ENCODE results near the gene DLG4. TPM values are rescaled to one million over a fixed set of nuclear protein-coding genes. Genes with fewer than 3 reads are reported as not detected.
"Not testable (repeated sequence)": the region's sequence is repeated elsewhere in the genome, so short reads cannot be mapped to it uniquely, and the experiment has no call there.

Gene DLG4
- total RNA-seq, 2 experiments from 2014 or later = 9.5 to 9.7 TPM

GRCh38 chr17:7249830-7250229 is 30.2 kb upstream of the DLG4 start:
- TF ChIP-seq CTCF (IDR thresholded peaks at IDR 0.05) = no peak
- no peak for DNase-seq
- ChIA-PET POLR2A (interaction anchor here (0.5 to 5.0 kb wide), 7 partner anchors 10 to 325 kb away, joined by 3 to 67 read pairs (median 4); partner anchors contain the start of genes CLDN7, DVL2, GABARAP and PHF23), CTCF (interaction anchor here (2.3 kb wide), 1 partner anchor 11 kb away, joined by 7 read pairs; the partner anchor contains the start of gene PHF23)
- Mint-ChIP-seq H3K4me3 (peak overlapping the region; percentile 91), H3K36me3 (ENCODE audit: low read depth) (peaks cover 40% of the 10 kb centered on the region), H3K9me3 (no peaks in the 10 kb centered on the region), H3K27ac (peak overlapping the region; percentile 94), H3K27me3 (no peaks in the 10 kb centered on the region), H3K4me1 (ENCODE audit: low read depth) (peaks cover 40% of the 10 kb centered on the region)
- no peak for ATAC-seq
- intact Hi-C loops (cut with micrococcal nuclease) = no loop called here

- Mint-ChIP-seq H3K4me1 (ENCODE audit: low read depth) (peaks cover 36% of the 10 kb centered on the region), H3K36me3 (ENCODE audit: low read depth) (peaks cover 38% of the 10 kb centered on the region), H3K27me3 (no peaks in the 10 kb centered on the region), H3K27ac (peak overlapping the region; percentile 78), H3K9me3 (no peaks in the 10 kb centered on the region), H3K4me3 (peak overlapping the region; percentile 91)
- no peak for ATAC-seq
- intact Hi-C loops (cut with micrococcal nuclease) = no loop called here
- TF ChIP-seq CTCF (IDR thresholded peaks at IDR 0.05) = no peak
- ChIA-PET POLR2A (interaction anchor here (0.5 to 5.0 kb wide), 7 partner anchors 9 to 326 kb away, joined by 3 to 67 read pairs (median 4); partner anchors contain the start of genes CLDN7, DVL2, GABARAP and PHF23), CTCF (interaction anchor here (2.3 kb wide), 1 partner anchor 10 kb away, joined by 7 read pairs; the partner anchor contains the start of gene PHF23)
- DNase-seq = no peak
Measured at GRCh38 chr17:7249214-7249613, 29.6 kb upstream of the DLG4 start.

GRCh38 chr17:7248796-7249195 is 29.2 kb upstream of the DLG4 start:
- Mint-ChIP-seq H3K36me3 (ENCODE audit: low read depth) (peaks cover 36% of the 10 kb centered on the region), H3K9me3 (no peaks in the 10 kb centered on the region), H3K27me3 (no peaks in the 10 kb centered on the region), H3K4me3 (no peak overlapping the region), H3K4me1 (ENCODE audit: low read depth) (peaks cover 33% of the 10 kb centered on the region), H3K27ac (peak overlapping the region; percentile 47)
- DNase-seq = no peak
- ATAC-seq = no peak
- TF ChIP-seq CTCF (IDR thresholded peaks at IDR 0.05) = no peak
- intact Hi-C loops (cut with micrococcal nuclease) = no loop called here
- POLR2A ChIA-PET = interaction anchor here (0.8 to 5.0 kb wide), 4 partner anchors 9 to 236 kb away, joined by 4 to 67 read pairs (median 4); partner anchors contain the start of genes GABARAP, PHF23 and POLR2A
- CTCF ChIA-PET = interaction anchor here (2.3 kb wide), 1 partner anchor 10 kb away, joined by 7 read pairs; the partner anchor contains the start of gene PHF23

GRCh38 chr17:7246779-7247178 is 27.1 kb upstream of the DLG4 start:
- TF ChIP-seq CTCF (IDR thresholded peaks at IDR 0.05) = no peak
- H3K27me3 Mint-ChIP-seq = no peaks in the 10 kb centered on the region
- ChIA-PET POLR2A (no interaction called here), CTCF (interaction anchor here (0.6 kb wide), 1 partner anchor 50 kb away, joined by 3 read pairs; no protein-coding TSS in a partner anchor)
- intact Hi-C loops (cut with micrococcal nuclease) = no loop called here
- H3K4me1 Mint-ChIP-seq (ENCODE audit: low read depth) = peaks cover 29% of the 10 kb centered on the region
- peaks cover 35% of the 10 kb centered on the region for H3K36me3 Mint-ChIP-seq (ENCODE audit: low read depth)
- peak overlapping the region; percentile 54 for H3K27ac Mint-ChIP-seq
- no peak for DNase-seq
- H3K4me3 Mint-ChIP-seq = no peak overlapping the region
- no peaks in the 10 kb centered on the region for H3K9me3 Mint-ChIP-seq
- ATAC-seq = no peak

- H3K9me3 Mint-ChIP-seq; H3K27ac Mint-ChIP-seq; DNase-seq; H3K4me3 Mint-ChIP-seq; ATAC-seq; H3K27me3 Mint-ChIP-seq; intact Hi-C loops (cut with micrococcal nuclease): not testable (repeated sequence)
- peaks cover 37% of the 10 kb centered on the region for H3K4me1 Mint-ChIP-seq (ENCODE audit: low read depth)
- peaks cover 25% of the 10 kb centered on the region for H3K36me3 Mint-ChIP-seq (ENCODE audit: low read depth)
- ChIA-PET CTCF (interaction anchor here (1.9 kb wide), 1 partner anchor 52 kb away, joined by 8 read pairs; no protein-coding TSS in a partner anchor), POLR2A (interaction anchor here (0.6 to 15.6 kb wide), 7 partner anchors 10 to 591 kb away, joined by 3 to 261 read pairs (median 6); partner anchors contain the start of genes ACADVL, DLG4 and DVL2)
Measured at GRCh38 chr17:7243838-7244237, 24.2 kb upstream of the DLG4 start.

All from activated CD8-positive, alpha-beta T cell treated with anti-CD3 and anti-CD28 coated beads for 36 hours (primary cell).